Heart right ventricle (tissue), 16 donors: ENCODE data around the gene PRSS56. TPM values are rescaled to one million over a fixed set of nuclear protein-coding genes. Genes with fewer than 3 reads are reported as not detected.

Experiments used
- ATAC-seq, 8 donors: fragments of 200-7000 bp; cut with Tn5 transposase; one replicate each; pipeline ENCODE4 v1.9.1; 2020; ENCODE audit warnings: mild to moderate bottlenecking in 8 of 8, moderate library complexity in 8 of 8, moderate number of reproducible peaks in 1 of 8
- DNase-seq, 2 donors: peaks; one replicate each; pipeline ENCODE4 v3.0.0-alpha.2; 2020
- H3K27ac ChIP-seq, 10 donors: fragments of 200-600 bp; sonication (generic) in 2 of 10; one replicate each; pipeline versions ENCODE4 v1.5.0 to v1.8.0; 2020 to 2022; ENCODE audit warnings: mild to moderate bottlenecking in 3 of 10
- H3K27me3 ChIP-seq, 7 donors: fragments of 200-600 bp; one replicate each; pipeline ENCODE4 v1.8.0; 2021 to 2022; ENCODE audit warnings: mild to moderate bottlenecking in 2 of 7
- H3K36me3 ChIP-seq, 9 donors: fragments of 200-600 bp; sonication (generic) in 1 of 9; one replicate each; pipeline versions ENCODE4 v1.5.0 to v1.8.0; 2020 to 2022; ENCODE audit warnings: mild to moderate bottlenecking in 2 of 9
- H3K4me1 ChIP-seq, 9 donors: fragments of 200-600 bp; sonication (generic) in 1 of 9; one replicate each; pipeline versions ENCODE4 v1.5.0 to v1.8.0; 2020 to 2022; ENCODE audit warnings: mild to moderate bottlenecking in 4 of 9
- H3K4me3 ChIP-seq, 10 donors: fragments of 200-600 bp; sonication (generic) in 2 of 10; one replicate each; pipeline versions ENCODE4 v1.5.0 to v1.8.0; 2020 to 2022; ENCODE audit warnings: mild to moderate bottlenecking in 7 of 10, moderate library complexity in 2 of 10
- H3K9me3 ChIP-seq, 11 donors: fragments of 200-600 bp in 10 of 11; sonication (generic) in 2 of 11; one replicate each; pipeline versions ENCODE4 v1.5.0 to v1.8.0; 2013 to 2022; ENCODE audit warnings: mild to moderate bottlenecking in 2 of 11, control low read depth in 1 of 11, moderate library complexity in 1 of 11
- WGBS, 2 donors: extraction: QIAGEN DNeasy Blood & Tissue Kit; methylation state at CpG; one replicate each; pipeline ENCODE4 v1.1.7; 2013; ENCODE audit warnings: inconsistent platforms in 1 of 2; 5-methylcytosine and 5-hydroxymethylcytosine counted together
- intact Hi-C, 10 donors: fragments of 100-400 bp; cut with DNase I; formaldehyde crosslinking; loops; one replicate each; pipeline versions ENCODE4 v1.11.1 to v1.14.2; 2022
- polyA plus RNA-seq, 2 donors: library from polyadenylated mRNA; stranded (reverse); fragments of 200-250 nt; gene quantifications; one replicate each; pipeline ENCODE4 v1.2.3, GENCODE V29; 2013
- total RNA-seq, 10 donors: library from RNA; stranded (reverse); fragmentation: NEBNext Ultra II Directional in 3 of 10; extraction: Animal tissue kit (Norgen Biotek cat#: 25700) in 3 of 10; gene quantifications; one replicate each; pipeline versions ENCODE4 v1.2.1 to v1.2.4, GENCODE V29; 2021 to 2023
- TF ChIP-seq, protein P1 (sequence below), 9 donors: fragments of 200-600 bp; sonication (generic) in 2 of 9; IDR thresholded peaks; one replicate each; pipeline versions ENCODE4 v1.5.0 to v1.8.0; 2021 to 2022; ENCODE audit warnings: antibody characterized with exemption in 9 of 9, mild to moderate bottlenecking in 5 of 9, moderate library complexity in 1 of 9
- donor health status: Arrhythmogenic right ventricular cardiomyopathy.
- donor health status: ischemic (EF 13 %, LVEDD 7.1; RV severe dilation, severe dysfunction).
- donor health status: healthy with polysubstance abuse.
- donor health status: DM: no; HTN: yes; CAD: no.
- donor health status: DM: no; HTN: no; CAD: no.
- donor health status: ischemic (EF 25% LVEDD 6.9; RV normal size, moderate dysfunction).
- donor health status: ischemic (EF 25% LVEDD 5.7; RV mildly dilated, moderate dysfunction).
- donor health status: healthy.
- donor health status: DM: yes; HTN: yes; CAD: no.
- donor health status: Ischemic cardiomyopathy.
- donor health status: ischemic (EF 35%, LVEDD 5.7; RV mildly dilated, moderate dysfunction).
- donor health status: nonischemic (EF 11% LVEDD 7.7; RV severe dilation, severe dysfunction).
- donor health status: DM: yes; HTN: yes; CAD: no.
- donor health status: PGD.
- donor health status: ischemic (EF 29% LVEDD 5.4; RV normal size, mild dysfunction).
- donor health status: nonischemic (EF 23%, LVEDD 6.1; RV moderate dilation, normal function).

Gene PRSS56
- total and polyA plus RNA-seq, 12 donors = 0.12 to 0.35 (median 0.19) TPM; not detected in 8

DNA sequence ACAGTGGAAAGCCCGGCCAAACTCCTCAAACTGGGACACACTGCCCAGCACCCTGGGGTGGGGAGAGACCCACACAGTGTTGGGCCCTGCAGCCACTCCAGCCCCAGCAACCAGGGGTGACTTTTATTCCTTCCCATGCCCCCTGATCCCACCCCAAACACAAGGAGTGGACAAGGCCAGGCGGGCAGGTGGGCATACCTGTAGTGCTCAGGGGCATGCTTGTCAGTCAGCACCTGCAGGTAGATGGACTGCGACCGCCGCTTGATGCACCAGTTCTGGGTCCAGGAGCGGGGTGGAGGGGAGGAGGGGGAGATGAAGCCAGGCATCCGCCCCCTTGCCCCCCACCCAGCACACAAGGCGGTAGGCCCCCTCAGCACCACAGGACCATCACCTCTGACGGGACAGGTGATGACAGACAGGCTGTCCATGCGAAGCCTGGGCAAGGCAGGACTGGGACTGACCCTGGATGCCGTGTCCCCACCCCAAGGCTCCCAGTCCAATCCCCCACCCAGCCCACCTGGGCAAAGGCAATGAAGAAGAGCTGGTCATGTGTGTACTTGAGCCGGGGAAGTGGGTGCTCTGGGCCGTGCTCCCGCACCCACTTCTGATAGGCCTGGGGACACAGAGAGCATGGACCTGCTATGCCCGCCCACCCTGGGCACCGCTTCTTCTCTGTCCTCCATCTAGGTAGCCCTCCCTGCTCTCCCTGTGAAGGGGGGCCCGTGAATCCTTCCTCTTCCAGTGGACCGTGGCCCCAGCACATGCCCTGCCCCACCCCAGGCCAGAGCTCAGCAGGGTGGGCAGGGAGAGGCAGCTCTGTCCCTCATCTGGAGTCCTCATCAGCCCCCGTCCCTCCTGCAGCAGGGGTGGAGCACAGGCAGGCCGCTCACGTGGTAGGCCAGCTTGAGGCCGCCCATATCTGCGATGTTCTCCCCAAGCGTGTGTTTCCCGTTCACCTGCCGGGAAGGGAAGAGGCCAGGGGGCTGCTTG, 39.7 kb upstream of the PRSS56 start:
- TF ChIP-seq, protein P1, sequence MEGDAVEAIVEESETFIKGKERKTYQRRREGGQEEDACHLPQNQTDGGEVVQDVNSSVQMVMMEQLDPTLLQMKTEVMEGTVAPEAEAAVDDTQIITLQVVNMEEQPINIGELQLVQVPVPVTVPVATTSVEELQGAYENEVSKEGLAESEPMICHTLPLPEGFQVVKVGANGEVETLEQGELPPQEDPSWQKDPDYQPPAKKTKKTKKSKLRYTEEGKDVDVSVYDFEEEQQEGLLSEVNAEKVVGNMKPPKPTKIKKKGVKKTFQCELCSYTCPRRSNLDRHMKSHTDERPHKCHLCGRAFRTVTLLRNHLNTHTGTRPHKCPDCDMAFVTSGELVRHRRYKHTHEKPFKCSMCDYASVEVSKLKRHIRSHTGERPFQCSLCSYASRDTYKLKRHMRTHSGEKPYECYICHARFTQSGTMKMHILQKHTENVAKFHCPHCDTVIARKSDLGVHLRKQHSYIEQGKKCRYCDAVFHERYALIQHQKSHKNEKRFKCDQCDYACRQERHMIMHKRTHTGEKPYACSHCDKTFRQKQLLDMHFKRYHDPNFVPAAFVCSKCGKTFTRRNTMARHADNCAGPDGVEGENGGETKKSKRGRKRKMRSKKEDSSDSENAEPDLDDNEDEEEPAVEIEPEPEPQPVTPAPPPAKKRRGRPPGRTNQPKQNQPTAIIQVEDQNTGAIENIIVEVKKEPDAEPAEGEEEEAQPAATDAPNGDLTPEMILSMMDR (IDR thresholded peaks at IDR 0.05) = no peak
- intact Hi-C loops = no loop called here
- Histone ChIP-seq H3K4me3 (no peak overlapping the region), H3K36me3 (no peaks in the 10 kb centered on the region), H3K27me3 (peaks cover 3 to 88% (median 60%) of the 10 kb centered on the region in 7 donors), H3K27ac (no peak overlapping the region), H3K9me3 (no peaks in the 10 kb centered on the region), H3K4me1 (peaks cover 0 to 4% (median 0%) of the 10 kb centered on the region in 9 donors)
- ATAC-seq (no peak), DNase-seq (no peak)
- WGBS, 2 donors = 80 to 82% methylated on average over 25 to 26 of the region's 26 CpGs

GRCh38 chr2:232481322-232482140, 38.7 kb upstream of the PRSS56 start:
- WGBS, 2 donors = 89 to 91% methylated on average over 29 of the region's 29 CpGs
- TF ChIP-seq, protein P1 (IDR thresholded peaks at IDR 0.05) = no peak
- intact Hi-C loops = no loop called here
- DNase-seq = no peak
- no peak overlapping the region for H3K27ac ChIP-seq
- H3K4me1 ChIP-seq = peaks cover 0 to 11% (median 4%) of the 10 kb centered on the region in 9 donors
- no peaks in the 10 kb centered on the region for H3K36me3 ChIP-seq
- peaks cover 13 to 89% (median 62%) of the 10 kb centered on the region in 7 donors for H3K27me3 ChIP-seq
- H3K4me3 ChIP-seq = no peak overlapping the region
- ATAC-seq = no peak
- H3K9me3 ChIP-seq = no peaks in the 10 kb centered on the region

DNA sequence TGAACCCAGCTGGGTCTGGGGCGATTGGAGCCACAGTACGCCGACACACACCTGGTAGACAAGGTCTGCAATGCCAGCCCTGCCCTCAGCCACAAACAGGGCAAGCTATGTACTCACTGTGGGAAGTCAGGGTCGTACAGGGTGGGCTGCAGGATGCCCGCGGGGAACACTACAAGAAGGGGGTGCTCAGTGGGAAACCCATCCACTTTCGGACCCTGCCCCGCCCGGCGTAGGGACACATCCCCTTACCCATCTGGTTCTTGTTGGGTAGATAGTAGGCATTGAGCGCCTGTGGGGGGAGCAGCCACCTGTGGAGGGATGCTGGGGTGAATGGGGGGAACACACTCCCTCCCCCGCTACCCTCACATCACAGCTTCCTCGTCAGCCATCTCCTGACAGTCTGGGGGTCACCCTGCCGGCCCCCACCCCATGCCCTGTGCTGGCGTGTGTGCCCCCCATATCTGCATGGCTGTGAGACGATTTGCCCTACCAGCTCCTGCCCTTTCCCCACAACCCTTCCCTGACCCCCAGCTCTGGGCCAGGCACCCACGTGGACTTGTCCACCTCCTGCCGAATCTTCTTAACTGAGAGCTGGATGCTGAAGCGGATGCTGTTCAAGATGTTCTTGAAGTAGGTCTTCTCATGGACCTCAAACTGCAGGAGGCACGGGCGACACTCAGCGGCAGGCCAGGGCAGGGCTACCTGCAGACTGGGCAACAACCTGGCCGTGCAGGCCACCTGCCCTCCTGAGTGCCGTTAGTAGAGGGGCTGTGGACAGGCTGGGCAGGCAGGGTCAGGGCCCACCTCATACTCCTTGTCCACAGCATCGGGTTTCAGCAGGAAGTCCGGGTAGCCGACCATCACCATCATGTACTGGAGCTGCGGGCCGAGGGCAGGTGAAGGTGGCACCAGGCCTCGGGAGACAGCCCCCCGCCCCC, 37.6 kb upstream of the PRSS56 start:
- TF ChIP-seq, protein P1 (IDR thresholded peaks at IDR 0.05) = no peak
- H3K4me3 ChIP-seq = no peak overlapping the region
- no peaks in the 10 kb centered on the region for H3K36me3 ChIP-seq
- no peak for ATAC-seq
- peaks cover 0 to 18% (median 11%) of the 10 kb centered on the region in 9 donors for H3K4me1 ChIP-seq
- no peak overlapping the region for H3K27ac ChIP-seq
- intact Hi-C loops = no loop called here
- DNase-seq = no peak
- 91 to 93% methylated on average over 31 of the region's 31 CpGs for WGBS, 2 donors
- peaks cover 18 to 88% (median 64%) of the 10 kb centered on the region in 7 donors for H3K27me3 ChIP-seq
- H3K9me3 ChIP-seq = no peaks in the 10 kb centered on the region
